ENCODE measurements around the gene CIDEA.

GRCh38 chr18:12257996-12258718 lies 4.0 kb downstream of the CIDEA start:
- TF ChIP-seq CTCF (IDR thresholded peaks at IDR 0.05; ENCODE audit: low read length) (no peak), EZH2phosphoT487 (IDR thresholded peaks at IDR 0.05; ENCODE audit: low read length) (no peak)

Measured in MM.1S (cell line).